Measurements from ENCODE around the gene TRAPPC6A.
A peak's percentile ranks its signal among the peaks of the same experiment; 100 is the strongest.

Gene TRAPPC6A

GRCh38 chr19:45177817-45178261 is at the start of gene TRAPPC6A:
Gene TRAPPC6A, minus strand, starts transcription at chr19:45178237. Its CDS starts 19 bp downstream, at chr19:45178218.
- Mint-ChIP-seq H3K4me3 (peak within 1 kb of the TSS; percentile 78), H3K27ac (peak within 1 kb of the TSS; percentile 89), H3K9me3 (no peaks in the 10 kb centered on the region), H3K36me3 (ENCODE audit: low read depth) (peaks cover 32% of the 10 kb centered on the region), H3K27me3 (no peaks in the 10 kb centered on the region), H3K4me1 (ENCODE audit: low read depth) (peaks cover 44% of the 10 kb centered on the region)
- intact Hi-C loops (cut with micrococcal nuclease): loop anchor here (5.0 to 10.0 kb wide), 2 partner anchors 67 to 176 kb away; partner anchors contain the start of genes EXOC3L2 and RELB

- Mint-ChIP-seq H3K4me1 (ENCODE audit: low read depth) (no peaks in the 10 kb centered on the region), H3K4me3 (no peak overlapping the region), H3K27ac (no peak overlapping the region), H3K27me3 (peaks cover 23% of the 10 kb centered on the region), H3K36me3 (ENCODE audit: low read depth) (no peaks in the 10 kb centered on the region), H3K9me3 (no peaks in the 10 kb centered on the region)
- intact Hi-C loops (cut with micrococcal nuclease): no loop called here
Observed at GRCh38 chr19:45224645-45225044, 46.6 kb upstream of the TRAPPC6A start.

- Mint-ChIP-seq H3K9me3 (no peaks in the 10 kb centered on the region), H3K27me3 (peaks cover 23% of the 10 kb centered on the region), H3K4me1 (ENCODE audit: low read depth) (no peaks in the 10 kb centered on the region), H3K27ac (no peak overlapping the region), H3K36me3 (ENCODE audit: low read depth) (no peaks in the 10 kb centered on the region), H3K4me3 (no peak overlapping the region)
- intact Hi-C loops (cut with micrococcal nuclease): no loop called here
Observed at GRCh38 chr19:45223879-45224278, 45.8 kb upstream of the TRAPPC6A start.

GRCh38 chr19:45222724-45223123 is 44.7 kb upstream of the TRAPPC6A start:
- intact Hi-C loops (cut with micrococcal nuclease): no loop called here
- no peaks in the 10 kb centered on the region for H3K36me3 Mint-ChIP-seq (ENCODE audit: low read depth)
- no peak overlapping the region for H3K4me3 Mint-ChIP-seq
- H3K4me1 Mint-ChIP-seq (ENCODE audit: low read depth): peaks cover 6% of the 10 kb centered on the region
- no peak overlapping the region for H3K27ac Mint-ChIP-seq
- H3K9me3 Mint-ChIP-seq: no peaks in the 10 kb centered on the region
- H3K27me3 Mint-ChIP-seq: peaks cover 28% of the 10 kb centered on the region

- peaks cover 62% of the 10 kb centered on the region for H3K27me3 Mint-ChIP-seq
- no peak overlapping the region for H3K27ac Mint-ChIP-seq
- H3K36me3 Mint-ChIP-seq (ENCODE audit: low read depth): no peaks in the 10 kb centered on the region
- intact Hi-C loops (cut with micrococcal nuclease): no loop called here
- H3K4me3 Mint-ChIP-seq: no peak overlapping the region
- H3K4me1 Mint-ChIP-seq (ENCODE audit: low read depth): peaks cover 17% of the 10 kb centered on the region
- H3K9me3 Mint-ChIP-seq: no peaks in the 10 kb centered on the region
Observed at GRCh38 chr19:45218911-45219743, 41.1 kb upstream of the TRAPPC6A start.

GRCh38 chr19:45218426-45218825 is 40.4 kb upstream of the TRAPPC6A start:
- H3K9me3 Mint-ChIP-seq: no peaks in the 10 kb centered on the region
- peaks cover 64% of the 10 kb centered on the region for H3K27me3 Mint-ChIP-seq
- H3K4me3 Mint-ChIP-seq: no peak overlapping the region
- no peak overlapping the region for H3K27ac Mint-ChIP-seq
- intact Hi-C loops (cut with micrococcal nuclease): no loop called here
- H3K4me1 Mint-ChIP-seq (ENCODE audit: low read depth): peaks cover 17% of the 10 kb centered on the region
- no peaks in the 10 kb centered on the region for H3K36me3 Mint-ChIP-seq (ENCODE audit: low read depth)

GRCh38 chr19:45217957-45218334 is 39.9 kb upstream of the TRAPPC6A start:
- Mint-ChIP-seq H3K9me3 (no peaks in the 10 kb centered on the region), H3K36me3 (ENCODE audit: low read depth) (no peaks in the 10 kb centered on the region), H3K4me3 (no peak overlapping the region), H3K4me1 (ENCODE audit: low read depth) (peaks cover 17% of the 10 kb centered on the region), H3K27ac (no peak overlapping the region), H3K27me3 (peaks cover 66% of the 10 kb centered on the region)
- intact Hi-C loops (cut with micrococcal nuclease): no loop called here

- peaks cover 70% of the 10 kb centered on the region for H3K27me3 Mint-ChIP-seq
- intact Hi-C loops (cut with micrococcal nuclease): no loop called here
- H3K4me3 Mint-ChIP-seq: no peak overlapping the region
- H3K36me3 Mint-ChIP-seq (ENCODE audit: low read depth): no peaks in the 10 kb centered on the region
- H3K4me1 Mint-ChIP-seq (ENCODE audit: low read depth): peaks cover 17% of the 10 kb centered on the region
- H3K9me3 Mint-ChIP-seq: no peaks in the 10 kb centered on the region
- no peak overlapping the region for H3K27ac Mint-ChIP-seq
Observed at GRCh38 chr19:45217193-45217956, 39.3 kb upstream of the TRAPPC6A start.

GRCh38 chr19:45216667-45217066 is 38.6 kb upstream of the TRAPPC6A start:
- no peak overlapping the region for H3K27ac Mint-ChIP-seq
- H3K9me3 Mint-ChIP-seq: no peaks in the 10 kb centered on the region
- H3K36me3 Mint-ChIP-seq (ENCODE audit: low read depth): no peaks in the 10 kb centered on the region
- no peak overlapping the region for H3K4me3 Mint-ChIP-seq
- H3K27me3 Mint-ChIP-seq: peaks cover 71% of the 10 kb centered on the region
- peaks cover 24% of the 10 kb centered on the region for H3K4me1 Mint-ChIP-seq (ENCODE audit: low read depth)
- intact Hi-C loops (cut with micrococcal nuclease): no loop called here

GRCh38 chr19:45215391-45216191 is 37.6 kb upstream of the TRAPPC6A start:
- no peaks in the 10 kb centered on the region for H3K36me3 Mint-ChIP-seq (ENCODE audit: low read depth)
- no peaks in the 10 kb centered on the region for H3K9me3 Mint-ChIP-seq
- H3K27ac Mint-ChIP-seq: no peak overlapping the region
- peaks cover 28% of the 10 kb centered on the region for H3K4me1 Mint-ChIP-seq (ENCODE audit: low read depth)
- H3K27me3 Mint-ChIP-seq: peaks cover 77% of the 10 kb centered on the region
- intact Hi-C loops (cut with micrococcal nuclease): no loop called here
- no peak overlapping the region for H3K4me3 Mint-ChIP-seq

GRCh38 chr19:45213031-45213430 is 35.0 kb upstream of the TRAPPC6A start:
- Mint-ChIP-seq H3K9me3 (no peaks in the 10 kb centered on the region), H3K4me1 (ENCODE audit: low read depth) (peaks cover 30% of the 10 kb centered on the region), H3K36me3 (ENCODE audit: low read depth) (no peaks in the 10 kb centered on the region), H3K27ac (no peak overlapping the region), H3K27me3 (peaks cover 71% of the 10 kb centered on the region), H3K4me3 (no peak overlapping the region)
- intact Hi-C loops (cut with micrococcal nuclease): no loop called here

- H3K4me1 Mint-ChIP-seq (ENCODE audit: low read depth): peaks cover 30% of the 10 kb centered on the region
- intact Hi-C loops (cut with micrococcal nuclease): no loop called here
- H3K27ac Mint-ChIP-seq: peak overlapping the region; percentile 42
- no peak overlapping the region for H3K4me3 Mint-ChIP-seq
- H3K27me3 Mint-ChIP-seq: peaks cover 60% of the 10 kb centered on the region
- no peaks in the 10 kb centered on the region for H3K36me3 Mint-ChIP-seq (ENCODE audit: low read depth)
- no peaks in the 10 kb centered on the region for H3K9me3 Mint-ChIP-seq
Observed at GRCh38 chr19:45211751-45212381, 33.8 kb upstream of the TRAPPC6A start.

GRCh38 chr19:45206328-45206727 is 28.3 kb upstream of the TRAPPC6A start:
- intact Hi-C loops (cut with micrococcal nuclease): no loop called here
- Mint-ChIP-seq H3K4me1 (ENCODE audit: low read depth) (peaks cover 8% of the 10 kb centered on the region), H3K4me3 (no peak overlapping the region), H3K9me3 (no peaks in the 10 kb centered on the region), H3K27me3 (peaks cover 11% of the 10 kb centered on the region), H3K36me3 (ENCODE audit: low read depth) (no peaks in the 10 kb centered on the region), H3K27ac (no peak overlapping the region)

Data from dendritic cell treated with granulocyte-macrophage colony-stimulating factor and Interleukin-4, amounts not matched to agents 40 ng/mL and 50 ng/mL, for 4 days (primary cell).